ENCODE results near the gene UBAP2L. TPM values are rescaled to one million over a fixed set of nuclear protein-coding genes. Genes with fewer than 3 reads are reported as not detected.
A peak's percentile ranks its signal among the peaks of the same experiment; 100 is the strongest.

UBAP2L gene, protein sequence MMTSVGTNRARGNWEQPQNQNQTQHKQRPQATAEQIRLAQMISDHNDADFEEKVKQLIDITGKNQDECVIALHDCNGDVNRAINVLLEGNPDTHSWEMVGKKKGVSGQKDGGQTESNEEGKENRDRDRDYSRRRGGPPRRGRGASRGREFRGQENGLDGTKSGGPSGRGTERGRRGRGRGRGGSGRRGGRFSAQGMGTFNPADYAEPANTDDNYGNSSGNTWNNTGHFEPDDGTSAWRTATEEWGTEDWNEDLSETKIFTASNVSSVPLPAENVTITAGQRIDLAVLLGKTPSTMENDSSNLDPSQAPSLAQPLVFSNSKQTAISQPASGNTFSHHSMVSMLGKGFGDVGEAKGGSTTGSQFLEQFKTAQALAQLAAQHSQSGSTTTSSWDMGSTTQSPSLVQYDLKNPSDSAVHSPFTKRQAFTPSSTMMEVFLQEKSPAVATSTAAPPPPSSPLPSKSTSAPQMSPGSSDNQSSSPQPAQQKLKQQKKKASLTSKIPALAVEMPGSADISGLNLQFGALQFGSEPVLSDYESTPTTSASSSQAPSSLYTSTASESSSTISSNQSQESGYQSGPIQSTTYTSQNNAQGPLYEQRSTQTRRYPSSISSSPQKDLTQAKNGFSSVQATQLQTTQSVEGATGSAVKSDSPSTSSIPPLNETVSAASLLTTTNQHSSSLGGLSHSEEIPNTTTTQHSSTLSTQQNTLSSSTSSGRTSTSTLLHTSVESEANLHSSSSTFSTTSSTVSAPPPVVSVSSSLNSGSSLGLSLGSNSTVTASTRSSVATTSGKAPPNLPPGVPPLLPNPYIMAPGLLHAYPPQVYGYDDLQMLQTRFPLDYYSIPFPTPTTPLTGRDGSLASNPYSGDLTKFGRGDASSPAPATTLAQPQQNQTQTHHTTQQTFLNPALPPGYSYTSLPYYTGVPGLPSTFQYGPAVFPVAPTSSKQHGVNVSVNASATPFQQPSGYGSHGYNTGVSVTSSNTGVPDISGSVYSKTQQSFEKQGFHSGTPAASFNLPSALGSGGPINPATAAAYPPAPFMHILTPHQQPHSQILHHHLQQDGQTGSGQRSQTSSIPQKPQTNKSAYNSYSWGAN
- 100 to 1,000 TPM in 5 of 6 donors, 10 to 100 TPM in 1; 77.5 to 137 (median 119) TPM for total RNA-seq

DNA sequence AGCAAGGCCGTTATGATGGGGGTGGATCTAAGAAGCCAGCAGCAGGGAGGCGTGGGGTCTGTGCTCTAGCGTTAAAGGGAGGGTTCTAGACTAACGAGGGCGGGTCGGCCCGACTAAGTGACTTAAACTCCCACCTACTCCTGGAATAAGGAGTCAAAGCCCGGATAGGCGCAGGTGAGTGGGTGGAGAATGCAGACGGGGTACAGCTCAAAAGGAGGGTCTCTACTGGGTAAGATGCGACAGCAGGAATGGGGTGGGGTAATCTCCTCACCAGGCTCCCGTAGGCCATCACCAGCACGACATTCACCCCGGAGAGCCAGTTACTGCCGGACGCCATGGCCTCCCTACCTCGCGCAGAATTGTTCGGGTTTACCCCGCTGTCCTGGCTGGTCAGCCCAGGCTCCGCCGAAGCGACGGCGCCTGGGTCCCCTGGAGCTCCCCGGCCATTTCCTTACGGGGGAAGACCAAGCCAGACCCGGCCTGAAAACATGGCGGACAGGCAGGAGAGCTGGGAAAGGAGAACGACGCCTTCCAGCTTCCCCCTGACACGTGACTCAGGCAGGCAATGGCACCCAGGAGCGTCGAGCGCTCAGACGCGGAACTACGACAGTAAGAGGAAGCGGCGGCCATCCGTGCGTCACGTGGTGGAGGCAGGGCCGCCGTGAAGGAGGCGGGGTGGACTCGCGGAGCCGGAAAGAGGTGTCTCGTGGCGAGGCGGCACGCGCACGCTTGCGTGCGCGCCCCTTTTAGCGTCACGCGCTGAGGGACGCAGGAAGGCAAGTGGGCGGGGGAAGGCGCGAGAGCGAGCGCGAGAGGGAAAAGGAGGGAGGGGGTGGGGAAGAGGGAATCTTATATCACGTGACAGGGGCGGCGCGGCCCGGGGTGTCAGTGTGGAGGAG, at the start of gene UBAP2L:
Gene UBAP2L, plus strand, starts transcription at position 885 of the 899 bp plus-strand sequence. CDS start 4,169 bp downstream, outside the sequence.
- Histone ChIP-seq H3K36me3 (peaks cover 3 to 26% (median 10%) of the 10 kb centered on the region in 4 donors), H3K9me3 (no peaks in the 10 kb centered on the region), H3K27ac (peak within 1 kb of the TSS; percentile 98 to 100 (median 99)), H3K4me3 (peak within 1 kb of the TSS; percentile 61 to 80 (median 73)), H3K4me1 (peaks cover 36 to 57% (median 48%) of the 10 kb centered on the region in 4 donors), H3K27me3 (no peaks in the 10 kb centered on the region)
- peak; percentile 97 to 98 for ATAC-seq (ENCODE audit: low FRiP score in 2 of 2)
- DNase-seq = peak; percentile 99 to 100
- 0 to 1% methylated on average over 26 to 67 of the region's 73 CpGs for WGBS, 2 donors
- TF ChIP-seq POLR2AphosphoS5 (IDR thresholded peaks at IDR 0.05) (peak; percentile 96 to 98), POLR2A (IDR thresholded peaks at IDR 0.05) (peak in 3 of 4 donors; percentile 56 to 88 (median 87)), EP300 (IDR thresholded peaks at IDR 0.05) (peak in 1 of 4 donors; percentile 98)
- TF ChIP-seq, protein P1, sequence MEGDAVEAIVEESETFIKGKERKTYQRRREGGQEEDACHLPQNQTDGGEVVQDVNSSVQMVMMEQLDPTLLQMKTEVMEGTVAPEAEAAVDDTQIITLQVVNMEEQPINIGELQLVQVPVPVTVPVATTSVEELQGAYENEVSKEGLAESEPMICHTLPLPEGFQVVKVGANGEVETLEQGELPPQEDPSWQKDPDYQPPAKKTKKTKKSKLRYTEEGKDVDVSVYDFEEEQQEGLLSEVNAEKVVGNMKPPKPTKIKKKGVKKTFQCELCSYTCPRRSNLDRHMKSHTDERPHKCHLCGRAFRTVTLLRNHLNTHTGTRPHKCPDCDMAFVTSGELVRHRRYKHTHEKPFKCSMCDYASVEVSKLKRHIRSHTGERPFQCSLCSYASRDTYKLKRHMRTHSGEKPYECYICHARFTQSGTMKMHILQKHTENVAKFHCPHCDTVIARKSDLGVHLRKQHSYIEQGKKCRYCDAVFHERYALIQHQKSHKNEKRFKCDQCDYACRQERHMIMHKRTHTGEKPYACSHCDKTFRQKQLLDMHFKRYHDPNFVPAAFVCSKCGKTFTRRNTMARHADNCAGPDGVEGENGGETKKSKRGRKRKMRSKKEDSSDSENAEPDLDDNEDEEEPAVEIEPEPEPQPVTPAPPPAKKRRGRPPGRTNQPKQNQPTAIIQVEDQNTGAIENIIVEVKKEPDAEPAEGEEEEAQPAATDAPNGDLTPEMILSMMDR (IDR thresholded peaks at IDR 0.05) = peak in 3 of 6 experiments; percentile 21 to 29 (median 25)

DNA sequence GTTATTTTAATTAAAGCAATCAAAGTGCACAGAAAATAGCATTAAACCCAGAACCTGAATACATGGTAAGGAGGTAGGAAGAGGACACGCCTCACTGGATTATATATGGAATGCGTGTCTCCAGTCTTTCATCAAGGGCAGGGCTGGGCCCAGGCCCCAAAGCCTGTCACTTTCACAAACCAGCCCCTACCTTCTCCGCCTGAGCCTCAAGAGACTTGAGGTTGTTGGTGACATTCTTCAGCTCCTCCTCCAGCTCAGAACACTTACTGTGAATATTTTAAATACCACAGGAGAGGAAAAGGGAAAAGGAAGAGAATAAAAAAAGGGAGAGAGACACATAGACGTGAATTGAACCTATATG, 49.6 kb upstream of the UBAP2L start:
- peaks cover 9 to 17% (median 10%) of the 10 kb centered on the region in 4 donors for H3K4me1 ChIP-seq
- 75 to 85% methylated on average over 4 of the region's 4 CpGs for WGBS, 2 donors
- H3K27me3 ChIP-seq = no peaks in the 10 kb centered on the region
- DNase-seq (no peak), ATAC-seq (ENCODE audit: low FRiP score in 2 of 2) (peak in 1 of 2 donors; percentile 61)
- H3K9me3 ChIP-seq = no peaks in the 10 kb centered on the region
- peak overlapping the region in 3 of 4 donors; percentile 4 to 15 (median 4) for H3K27ac ChIP-seq
- TF ChIP-seq, protein P1 (IDR thresholded peaks at IDR 0.05) = no peak
- TF ChIP-seq POLR2AphosphoS5 (IDR thresholded peaks at IDR 0.05) (no peak), POLR2A (IDR thresholded peaks at IDR 0.05) (no peak), EP300 (IDR thresholded peaks at IDR 0.05) (no peak)
- no peak overlapping the region for H3K4me3 ChIP-seq
- H3K36me3 ChIP-seq = peaks cover 69 to 100% (median 92%) of the 10 kb centered on the region in 4 donors

DNA sequence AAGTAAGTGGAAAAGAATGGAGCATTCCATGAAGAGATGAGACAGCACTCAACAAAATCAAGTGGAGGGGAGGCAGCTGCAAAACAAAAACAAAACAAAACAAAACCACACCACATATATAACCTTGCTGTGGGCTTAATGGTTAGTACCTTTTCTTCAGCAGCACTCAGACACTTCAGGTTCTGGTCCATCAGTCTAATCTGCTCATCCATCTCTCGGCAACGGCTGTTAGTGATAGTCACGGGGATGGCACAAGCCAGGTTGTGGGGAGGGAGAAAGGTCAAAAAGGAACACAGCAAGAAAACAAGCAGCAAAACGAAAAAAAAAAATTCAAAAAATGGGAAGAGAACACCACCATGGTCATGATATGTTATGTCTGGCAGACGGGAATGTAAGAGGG, 48.9 kb upstream of the UBAP2L start:
- peaks cover 63 to 93% (median 85%) of the 10 kb centered on the region in 4 donors for H3K36me3 ChIP-seq
- no peak for ATAC-seq (ENCODE audit: low FRiP score in 2 of 2)
- TF ChIP-seq, protein P1 (IDR thresholded peaks at IDR 0.05) = no peak
- TF ChIP-seq POLR2A (IDR thresholded peaks at IDR 0.05) = no peak
- no peak for TF ChIP-seq EP300 (IDR thresholded peaks at IDR 0.05)
- TF ChIP-seq POLR2AphosphoS5 (IDR thresholded peaks at IDR 0.05) = no peak
- peaks cover 16 to 23% (median 16%) of the 10 kb centered on the region in 4 donors for H3K4me1 ChIP-seq
- H3K9me3 ChIP-seq = no peaks in the 10 kb centered on the region
- WGBS, 2 donors = 88 to 92% methylated on average over 5 of the region's 5 CpGs
- no peaks in the 10 kb centered on the region for H3K27me3 ChIP-seq
- no peak overlapping the region for H3K4me3 ChIP-seq
- no peak overlapping the region for H3K27ac ChIP-seq
- no peak for DNase-seq

DNA sequence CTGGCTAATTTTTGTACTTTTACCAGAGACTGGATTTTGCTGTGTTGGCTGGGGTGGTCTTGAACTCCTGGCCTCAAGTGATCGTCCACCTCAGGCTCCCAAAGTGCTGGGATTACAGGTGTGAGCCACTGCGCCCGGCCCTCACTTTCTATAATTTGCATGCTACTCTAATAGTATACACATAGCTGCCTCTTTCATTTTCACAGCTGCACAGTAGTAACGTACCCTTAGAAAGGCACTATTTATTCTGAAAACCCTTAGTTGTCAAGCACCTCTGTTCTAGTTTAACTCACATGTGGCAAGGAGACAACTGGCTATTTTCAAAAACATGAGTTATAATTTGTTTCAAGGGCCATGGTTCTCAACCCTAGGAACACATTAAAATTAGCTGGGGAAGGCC, 46.1 kb upstream of the UBAP2L start:
- H3K4me3 ChIP-seq = no peak overlapping the region
- H3K36me3 ChIP-seq = peaks cover 42 to 78% (median 58%) of the 10 kb centered on the region in 4 donors
- WGBS, 2 donors = 91 to 96% methylated on average over 4 of the region's 4 CpGs
- DNase-seq = no peak
- TF ChIP-seq POLR2AphosphoS5 (IDR thresholded peaks at IDR 0.05) = no peak
- TF ChIP-seq POLR2A (IDR thresholded peaks at IDR 0.05) = no peak
- TF ChIP-seq, protein P1 (IDR thresholded peaks at IDR 0.05) = no peak
- no peak for ATAC-seq (ENCODE audit: low FRiP score in 2 of 2)
- no peaks in the 10 kb centered on the region for H3K27me3 ChIP-seq
- H3K9me3 ChIP-seq = no peaks in the 10 kb centered on the region
- H3K27ac ChIP-seq = no peak overlapping the region
- H3K4me1 ChIP-seq = peaks cover 44 to 51% (median 44%) of the 10 kb centered on the region in 4 donors
